ENCODE results near the gene FGR. TPM values are rescaled to one million over a fixed set of nuclear protein-coding genes. Genes with fewer than 3 reads are reported as not detected.

FGR gene
- total and polyA plus RNA-seq, 2 of the 13 experiments (the other 11 are each of a cell fraction or from before 2014, with no cell fraction given): not detected

GRCh38 chr1:27623327-27624212, 11.4 kb downstream of the FGR start:
- in situ Hi-C loops (cut with HindIII; ENCODE audit: extremely low pct_ligation_motif_present, low pct_unique_long_range_greater_than_20kb): no loop called here
- WGBS (ENCODE audit: low lambda C conversion rate): 34% methylated on average over 8 of the region's 13 CpGs
- no peak overlapping the region for H2AFZ ChIP-seq (ENCODE audit: low read length)

DNA sequence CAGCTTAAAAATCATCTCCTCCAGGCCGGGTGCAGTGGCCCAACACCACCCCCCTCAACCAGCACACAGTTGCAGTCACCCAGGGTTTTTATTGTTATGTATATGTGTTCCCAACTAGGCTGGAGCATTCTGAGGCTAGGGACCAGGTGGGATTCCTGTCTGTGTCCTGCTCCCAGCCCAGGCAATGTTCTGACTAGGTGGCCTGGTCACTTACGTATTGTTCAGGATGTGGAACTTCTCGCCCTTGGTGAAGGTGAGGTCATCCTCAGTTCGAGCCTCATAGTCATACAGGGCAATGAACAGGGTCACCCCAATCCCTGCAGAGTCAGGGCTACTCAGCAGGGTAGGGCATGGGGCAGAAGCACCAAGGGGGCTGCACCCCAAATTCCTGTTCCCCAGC, 12.2 kb downstream of the FGR start:
- BruUV-seq (replicated peaks): no TSS peak
- peaks cover 0 to 8% of the 10 kb centered on the region in 2 experiments; a peak in 2 of 5 replicates for H3K27me3 ChIP-seq (ENCODE audit: control insufficient read depth in 1 of 2, insufficient read depth in 2 of 2, low read length in 2 of 2)
- H4K20me1 ChIP-seq (ENCODE audit: insufficient read depth, low read length): no peaks in the 10 kb centered on the region
- H3K9ac ChIP-seq (ENCODE audit: insufficient read depth, low read depth, low read length): no peak overlapping the region
- POLR2A ChIA-PET: no interaction called here
- no peak for FAIRE-seq
- no peaks in the 10 kb centered on the region for H3K9me3 ChIP-seq (ENCODE audit: low read length)
- 32% methylated on average over 3 of the region's 4 CpGs for WGBS (ENCODE audit: low lambda C conversion rate)
- intact Hi-C loops (cut with micrococcal nuclease; ENCODE audit: unreplicated experiment): no loop called here
- CTCF ChIA-PET (ENCODE audit: low intra/inter-chr PET ratio, low total read pairs): no interaction called here
- no peak overlapping the region for H3K4me3 ChIP-seq (replicated peaks in 1 of 3; ENCODE audit: insufficient read depth in 1 of 3, low read depth in 2 of 3, low read length in 3 of 3)
- DNase-seq (ENCODE audit: low spot score): no peak
- H3K4me2 ChIP-seq (ENCODE audit: low read depth, low read length): no peak overlapping the region
- in situ Hi-C loops (cut with HindIII; ENCODE audit: extremely low pct_ligation_motif_present, low pct_unique_long_range_greater_than_20kb): no loop called here
- no peaks in the 10 kb centered on the region for H3K36me3 ChIP-seq (replicated peaks in 1 of 2; ENCODE audit: control insufficient read depth in 1 of 2, insufficient read depth in 2 of 2, low read length in 2 of 2)
- H3K79me2 ChIP-seq (ENCODE audit: insufficient read depth, low read length): no peaks in the 10 kb centered on the region
- ATAC-seq: no peak
- no peak overlapping the region for H3K27ac ChIP-seq (ENCODE audit: extremely low read length, insufficient read depth, low read length)
- H3K4me1 ChIP-seq (ENCODE audit: insufficient read depth, low read length): peaks cover 47% of the 10 kb centered on the region
- H2AFZ ChIP-seq (ENCODE audit: low read length): no peak overlapping the region
- no peak for TF ChIP-seq BRD4 (CRISPR knock-in tag; IDR thresholded peaks at IDR 0.05)
- no peak for TF ChIP-seq ZNF614 (CRISPR knock-in tag; IDR thresholded peaks at IDR 0.05; ENCODE audit: borderline replicate concordance)
- TF ChIP-seq ARNTL (CRISPR knock-in tag; IDR thresholded peaks at IDR 0.05): no peak
- TF ChIP-seq ZNF556 (CRISPR knock-in tag; IDR thresholded peaks at IDR 0.05; ENCODE audit: borderline replicate concordance): no peak
- no peak for TF ChIP-seq TCF7L2 (IDR thresholded peaks at IDR 0.05; ENCODE audit: low read depth, low read length)
- TF ChIP-seq TMF1 (CRISPR knock-in tag; IDR thresholded peaks at IDR 0.05; ENCODE audit: low read depth): no peak
- TF ChIP-seq, protein P1, sequence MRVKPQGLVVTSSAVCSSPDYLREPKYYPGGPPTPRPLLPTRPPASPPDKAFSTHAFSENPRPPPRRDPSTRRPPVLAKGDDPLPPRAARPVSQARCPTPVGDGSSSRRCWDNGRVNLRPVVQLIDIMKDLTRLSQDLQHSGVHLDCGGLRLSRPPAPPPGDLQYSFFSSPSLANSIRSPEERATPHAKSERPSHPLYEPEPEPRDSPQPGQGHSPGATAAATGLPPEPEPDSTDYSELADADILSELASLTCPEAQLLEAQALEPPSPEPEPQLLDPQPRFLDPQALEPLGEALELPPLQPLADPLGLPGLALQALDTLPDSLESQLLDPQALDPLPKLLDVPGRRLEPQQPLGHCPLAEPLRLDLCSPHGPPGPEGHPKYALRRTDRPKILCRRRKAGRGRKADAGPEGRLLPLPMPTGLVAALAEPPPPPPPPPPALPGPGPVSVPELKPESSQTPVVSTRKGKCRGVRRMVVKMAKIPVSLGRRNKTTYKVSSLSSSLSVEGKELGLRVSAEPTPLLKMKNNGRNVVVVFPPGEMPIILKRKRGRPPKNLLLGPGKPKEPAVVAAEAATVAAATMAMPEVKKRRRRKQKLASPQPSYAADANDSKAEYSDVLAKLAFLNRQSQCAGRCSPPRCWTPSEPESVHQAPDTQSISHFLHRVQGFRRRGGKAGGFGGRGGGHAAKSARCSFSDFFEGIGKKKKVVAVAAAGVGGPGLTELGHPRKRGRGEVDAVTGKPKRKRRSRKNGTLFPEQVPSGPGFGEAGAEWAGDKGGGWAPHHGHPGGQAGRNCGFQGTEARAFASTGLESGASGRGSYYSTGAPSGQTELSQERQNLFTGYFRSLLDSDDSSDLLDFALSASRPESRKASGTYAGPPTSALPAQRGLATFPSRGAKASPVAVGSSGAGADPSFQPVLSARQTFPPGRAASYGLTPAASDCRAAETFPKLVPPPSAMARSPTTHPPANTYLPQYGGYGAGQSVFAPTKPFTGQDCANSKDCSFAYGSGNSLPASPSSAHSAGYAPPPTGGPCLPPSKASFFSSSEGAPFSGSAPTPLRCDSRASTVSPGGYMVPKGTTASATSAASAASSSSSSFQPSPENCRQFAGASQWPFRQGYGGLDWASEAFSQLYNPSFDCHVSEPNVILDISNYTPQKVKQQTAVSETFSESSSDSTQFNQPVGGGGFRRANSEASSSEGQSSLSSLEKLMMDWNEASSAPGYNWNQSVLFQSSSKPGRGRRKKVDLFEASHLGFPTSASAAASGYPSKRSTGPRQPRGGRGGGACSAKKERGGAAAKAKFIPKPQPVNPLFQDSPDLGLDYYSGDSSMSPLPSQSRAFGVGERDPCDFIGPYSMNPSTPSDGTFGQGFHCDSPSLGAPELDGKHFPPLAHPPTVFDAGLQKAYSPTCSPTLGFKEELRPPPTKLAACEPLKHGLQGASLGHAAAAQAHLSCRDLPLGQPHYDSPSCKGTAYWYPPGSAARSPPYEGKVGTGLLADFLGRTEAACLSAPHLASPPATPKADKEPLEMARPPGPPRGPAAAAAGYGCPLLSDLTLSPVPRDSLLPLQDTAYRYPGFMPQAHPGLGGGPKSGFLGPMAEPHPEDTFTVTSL (CRISPR knock-in tag; IDR thresholded peaks at IDR 0.05; ENCODE audit: borderline replicate concordance): no peak
- no peak for TF ChIP-seq HOXA5 (CRISPR knock-in tag; IDR thresholded peaks at IDR 0.05)
- no peak for TF ChIP-seq ZMYM3 (CRISPR knock-in tag; IDR thresholded peaks at IDR 0.05)

More at GRCh38 chr1:27623327-27624212, 11.4 kb downstream of the FGR start:
- Histone ChIP-seq H3K4me3 (replicated peaks in 1 of 3; ENCODE audit: insufficient read depth in 1 of 3, low read depth in 2 of 3, low read length in 3 of 3) (no peak overlapping the region), H3K27ac (ENCODE audit: extremely low read length, insufficient read depth, low read length) (no peak overlapping the region), H3K9me3 (ENCODE audit: low read length) (no peaks in the 10 kb centered on the region), H3K4me1 (ENCODE audit: insufficient read depth, low read length) (peaks cover 39% of the 10 kb centered on the region), H3K4me2 (ENCODE audit: low read depth, low read length) (no peak overlapping the region), H3K36me3 (replicated peaks in 1 of 2; ENCODE audit: control insufficient read depth in 1 of 2, insufficient read depth in 2 of 2, low read length in 2 of 2) (no peaks in the 10 kb centered on the region), H4K20me1 (ENCODE audit: insufficient read depth, low read length) (no peaks in the 10 kb centered on the region), H3K27me3 (ENCODE audit: control insufficient read depth in 1 of 2, insufficient read depth in 2 of 2, low read length in 2 of 2) (peaks cover 0 to 9% of the 10 kb centered on the region in 2 experiments; a peak in 2 of 5 replicates), H3K9ac (ENCODE audit: insufficient read depth, low read depth, low read length) (no peak overlapping the region), H3K79me2 (ENCODE audit: insufficient read depth, low read length) (no peaks in the 10 kb centered on the region)
- TF ChIP-seq, protein P2, sequence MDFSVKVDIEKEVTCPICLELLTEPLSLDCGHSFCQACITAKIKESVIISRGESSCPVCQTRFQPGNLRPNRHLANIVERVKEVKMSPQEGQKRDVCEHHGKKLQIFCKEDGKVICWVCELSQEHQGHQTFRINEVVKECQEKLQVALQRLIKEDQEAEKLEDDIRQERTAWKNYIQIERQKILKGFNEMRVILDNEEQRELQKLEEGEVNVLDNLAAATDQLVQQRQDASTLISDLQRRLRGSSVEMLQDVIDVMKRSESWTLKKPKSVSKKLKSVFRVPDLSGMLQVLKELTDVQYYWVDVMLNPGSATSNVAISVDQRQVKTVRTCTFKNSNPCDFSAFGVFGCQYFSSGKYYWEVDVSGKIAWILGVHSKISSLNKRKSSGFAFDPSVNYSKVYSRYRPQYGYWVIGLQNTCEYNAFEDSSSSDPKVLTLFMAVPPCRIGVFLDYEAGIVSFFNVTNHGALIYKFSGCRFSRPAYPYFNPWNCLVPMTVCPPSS (IDR thresholded peaks at IDR 0.05): no peak
- CTCF ChIA-PET (ENCODE audit: low intra/inter-chr PET ratio, low total read pairs): no interaction called here
- POLR2A ChIA-PET: no interaction called here
- FAIRE-seq (no peak), DNase-seq (ENCODE audit: low spot score) (no peak), ATAC-seq (no peak)
- no TSS peak for BruUV-seq (replicated peaks)
- intact Hi-C loops (cut with micrococcal nuclease; ENCODE audit: unreplicated experiment): no loop called here
